T-helper 1 cell (primary cell): ENCODE results near the gene ARMC9.
"Not testable (repeated sequence)": the region's sequence is repeated elsewhere in the genome, so short reads cannot be mapped to it uniquely, and the experiment has no call there.

Source experiments
- DNase-seq, 5 donors: peaks; one replicate each; pipeline ENCODE4 v3.0.0-alpha.2; 2012 to 2020

Gene ARMC9

GRCh38 chr2:231184319-231184718 lies 14.1 kb upstream of the ARMC9 start:
- no peak for DNase-seq

- no peak for DNase-seq
These were observed 13.2 kb upstream of the ARMC9 start for GRCh38 chr2:231185050-231185725.

GRCh38 chr2:231185886-231186285 lies 12.5 kb upstream of the ARMC9 start:
- DNase-seq, result no peak

GRCh38 chr2:231186325-231186724 lies 12.1 kb upstream of the ARMC9 start:
- DNase-seq, result no peak

GRCh38 chr2:231187736-231188505 lies 10.5 kb upstream of the ARMC9 start:
- no peak for DNase-seq

- no peak for DNase-seq
These were observed 9.8 kb upstream of the ARMC9 start for GRCh38 chr2:231188506-231189170.

GRCh38 chr2:231189171-231189530 lies 9.3 kb upstream of the ARMC9 start:
- DNase-seq, result no peak

- DNase-seq, result no peak
These were observed 8.6 kb upstream of the ARMC9 start for GRCh38 chr2:231189571-231190495.

- no peak for DNase-seq
These were observed 7.8 kb upstream of the ARMC9 start for GRCh38 chr2:231190531-231191197.

GRCh38 chr2:231191896-231192872 lies 6.2 kb upstream of the ARMC9 start:
- DNase-seq, result no peak

- DNase-seq, result no peak
These were observed 5.2 kb upstream of the ARMC9 start for GRCh38 chr2:231193216-231193615.

GRCh38 chr2:231196592-231196991 lies 1.8 kb upstream of the ARMC9 start:
- DNase-seq, result no peak

GRCh38 chr2:231197196-231197595 lies 1.2 kb upstream of the ARMC9 start:
- DNase-seq, result not testable (repeated sequence)

GRCh38 chr2:231197706-231198290 lies 633 bp upstream of the ARMC9 start:
- no peak for DNase-seq

- no peak for DNase-seq
These were observed 788 bp downstream of the ARMC9 start for GRCh38 chr2:231199219-231199618.

- no peak for DNase-seq
These were observed 2.5 kb downstream of the ARMC9 start for GRCh38 chr2:231200805-231201474.

- DNase-seq, result no peak
These were observed 3.0 kb downstream of the ARMC9 start for GRCh38 chr2:231201475-231201814.

GRCh38 chr2:231203087-231203486 lies 4.7 kb downstream of the ARMC9 start:
- no peak for DNase-seq

- DNase-seq, result no peak
These were observed 5.7 kb downstream of the ARMC9 start for GRCh38 chr2:231204146-231204545.

GRCh38 chr2:231204581-231204980 lies 6.2 kb downstream of the ARMC9 start:
- no peak for DNase-seq
